Tibial nerve (tissue), 3 donors: ENCODE results near the gene GFPT2.

Experiments used
- EP300 ChIP-seq, 2 donors: sonication (generic); formaldehyde crosslinking; IDR thresholded peaks; one replicate each; pipeline ENCODE4 v1.6.1; 2017; ENCODE audit warnings: antibody characterized with exemption in 2 of 2, mild to moderate bottlenecking in 1 of 2
- POLR2A ChIP-seq, 2 donors: fragments of 450-650 bp; IDR thresholded peaks; one replicate each; pipeline ENCODE4 v1.6.1; 2017; ENCODE audit warnings: antibody characterized with exemption in 2 of 2, mild to moderate bottlenecking in 2 of 2, moderate library complexity in 2 of 2

- no peak for TF ChIP-seq EP300 (IDR thresholded peaks at IDR 0.05)
- TF ChIP-seq POLR2A (IDR thresholded peaks at IDR 0.05) = no peak
Measured at GRCh38 chr5:180367991-180368390, 14.9 kb upstream of the GFPT2 start.
